ENCODE measurements around the gene LEFTY1. TPM values are rescaled to one million over a fixed set of nuclear protein-coding genes. Genes with fewer than 3 reads are reported as not detected.

The LEFTY1 gene
- total and polyA plus RNA-seq, 2 donors (not counting 1 experiment from before 2014, with no cell fraction given): 0.07 TPM; not detected in 1

DNA sequence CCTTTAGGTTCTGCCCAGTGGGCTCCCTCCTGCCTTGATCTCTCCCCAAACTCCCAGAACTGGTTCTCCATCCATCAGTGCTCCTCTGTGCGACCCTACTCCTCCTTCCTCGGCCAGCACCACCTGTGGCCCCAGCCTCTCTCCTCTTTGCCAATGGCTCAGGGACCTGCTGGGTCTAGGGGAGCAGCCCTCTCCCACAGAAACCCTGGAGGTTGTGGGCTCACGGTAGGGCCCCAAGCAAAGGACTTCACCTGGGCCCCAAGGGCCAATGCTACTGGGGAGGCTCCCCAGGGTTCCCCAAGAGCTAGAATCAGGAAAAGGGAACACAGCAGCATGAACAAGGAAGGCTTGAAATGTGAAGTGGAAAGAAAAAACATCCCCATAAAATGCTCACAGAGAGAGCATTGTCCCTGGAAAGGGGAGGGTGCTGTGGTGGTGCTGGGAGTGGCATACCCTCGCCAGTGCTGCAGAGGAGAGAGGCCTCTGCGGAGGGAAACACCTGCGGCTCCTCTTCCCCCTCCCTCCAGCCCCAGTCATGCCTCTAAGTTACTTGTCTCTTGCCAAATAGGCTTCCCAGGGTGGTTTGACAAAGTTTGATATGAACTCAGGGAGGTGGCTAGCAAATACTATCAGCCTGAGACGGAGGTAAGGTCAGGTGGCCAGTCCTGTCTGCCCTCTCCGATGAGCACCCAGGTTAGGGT is 9.3 kb downstream of the LEFTY1 start:
- WGBS (ENCODE audit: insufficient coverage): 34% methylated on average over 5 of the region's 8 CpGs
- POLR2A ChIA-PET: interaction anchor here (0.7 to 2.8 kb wide), 3 partner anchors 27 to 412 kb away, joined by 3 to 6 read pairs (median 5); partner anchors contain the start of gene SRP9
- H3K36me3 ChIP-seq (replicated peaks in 1 of 2; ENCODE audit: control extremely low read depth in 1 of 2, control insufficient read depth in 1 of 2, extremely low read depth in 1 of 2, insufficient read depth in 2 of 2, low read length in 1 of 2): peaks cover 0 to 36% of the 10 kb centered on the region in 2 experiments

More for the DNA sequence above, 9.3 kb downstream of the LEFTY1 start:
- DNase-seq (peak; percentile 27), ATAC-seq (ENCODE audit: low read depth) (peak; percentile 42)
- peak overlapping the region; percentile 88 for H3K9ac ChIP-seq (ENCODE audit: low read length)
- no peaks in the 10 kb centered on the region for H3K27me3 ChIP-seq (replicated peaks in 1 of 4; ENCODE audit: control extremely low read depth in 1 of 4, control insufficient read depth in 3 of 4, insufficient read depth in 4 of 4, low read length in 3 of 4)
- CTCF ChIA-PET: interaction anchor here (1.4 to 5.7 kb wide), 6 partner anchors 12 to 102 kb away, joined by 3 to 59 read pairs (median 34); partner anchors contain the start of gene SRP9
- H3K9me3 ChIP-seq (ENCODE audit: control extremely low read depth in 1 of 3, control insufficient read depth in 2 of 3, insufficient read depth in 1 of 3, low read length in 2 of 3): no peaks in the 10 kb centered on the region
- intact Hi-C loops (cut with micrococcal nuclease): loop anchor here (5.0 kb wide), 1 partner anchor 43 kb away; the partner anchor contains the start of gene PYCR2
- H3K79me2 ChIP-seq (ENCODE audit: control insufficient read depth, insufficient read depth, low read length): peaks cover 79% of the 10 kb centered on the region
- peak overlapping the region; percentile 96 for H3K4me3 Mint-ChIP-seq
- H3K27ac ChIP-seq (ENCODE audit: low read length in 2 of 2): peak overlapping the region in 1 of 2 donors; percentile 74
- peak overlapping the region; percentile 88 for H3K4me2 ChIP-seq (replicated peaks; ENCODE audit: low read depth, low read length, poor library complexity, severe bottlenecking)
- no peak overlapping the region for H2AFZ ChIP-seq (ENCODE audit: insufficient read depth, low read depth, low read length, poor library complexity, severe bottlenecking)
- no peaks in the 10 kb centered on the region for H3K27me3 Mint-ChIP-seq
- peaks cover 55% of the 10 kb centered on the region for H4K20me1 ChIP-seq (ENCODE audit: control insufficient read depth, insufficient read depth, low read length, poor library complexity, severe bottlenecking)
- TF ChIP-seq EZH2 (IDR thresholded peaks at IDR 0.05; ENCODE audit: borderline replicate concordance, insufficient read depth, low read depth, low read length, poor library complexity, severe bottlenecking): no peak
- TF ChIP-seq, protein P1, sequence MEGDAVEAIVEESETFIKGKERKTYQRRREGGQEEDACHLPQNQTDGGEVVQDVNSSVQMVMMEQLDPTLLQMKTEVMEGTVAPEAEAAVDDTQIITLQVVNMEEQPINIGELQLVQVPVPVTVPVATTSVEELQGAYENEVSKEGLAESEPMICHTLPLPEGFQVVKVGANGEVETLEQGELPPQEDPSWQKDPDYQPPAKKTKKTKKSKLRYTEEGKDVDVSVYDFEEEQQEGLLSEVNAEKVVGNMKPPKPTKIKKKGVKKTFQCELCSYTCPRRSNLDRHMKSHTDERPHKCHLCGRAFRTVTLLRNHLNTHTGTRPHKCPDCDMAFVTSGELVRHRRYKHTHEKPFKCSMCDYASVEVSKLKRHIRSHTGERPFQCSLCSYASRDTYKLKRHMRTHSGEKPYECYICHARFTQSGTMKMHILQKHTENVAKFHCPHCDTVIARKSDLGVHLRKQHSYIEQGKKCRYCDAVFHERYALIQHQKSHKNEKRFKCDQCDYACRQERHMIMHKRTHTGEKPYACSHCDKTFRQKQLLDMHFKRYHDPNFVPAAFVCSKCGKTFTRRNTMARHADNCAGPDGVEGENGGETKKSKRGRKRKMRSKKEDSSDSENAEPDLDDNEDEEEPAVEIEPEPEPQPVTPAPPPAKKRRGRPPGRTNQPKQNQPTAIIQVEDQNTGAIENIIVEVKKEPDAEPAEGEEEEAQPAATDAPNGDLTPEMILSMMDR (IDR thresholded peaks at IDR 0.05): no peak
- peaks cover 30 to 42% of the 10 kb centered on the region in 2 donors for H3K4me1 ChIP-seq (ENCODE audit: control insufficient read depth in 2 of 2, insufficient read depth in 2 of 2, low read length in 2 of 2)
- peak overlapping the region in 4 of 5 experiments; percentile 28 to 99 (median 98) for H3K4me3 ChIP-seq (ENCODE audit: control extremely low read depth in 1 of 5, extremely low read depth in 1 of 5, insufficient read depth in 1 of 5, low read depth in 2 of 5, low read length in 4 of 5)
- H3K9me3 Mint-ChIP-seq (ENCODE audit: insufficient read depth): no peaks in the 10 kb centered on the region
- H3K4me1 Mint-ChIP-seq: peaks cover 50% of the 10 kb centered on the region
- H3K27ac Mint-ChIP-seq: peak overlapping the region; percentile 86
